Testis (tissue), 3 donors: ENCODE results near the gene ENPP7. TPM values are rescaled to one million over a fixed set of nuclear protein-coding genes. Genes with fewer than 3 reads are reported as not detected.

Experiments
- DNase-seq: peaks from one replicate; pipeline ENCODE4 v3.0.0-alpha.2; 2019
- H3K27ac ChIP-seq, 2 donors: fragments of 200-600 bp; sonication (generic); one replicate each; pipeline ENCODE4 v1.5.1; 2019
- H3K27me3 ChIP-seq: fragments of 200-600 bp; sonication (generic); one replicate; pipeline ENCODE4 v1.5.1; 2019
- H3K36me3 ChIP-seq: fragments of 200-600 bp; sonication (generic); one replicate; pipeline ENCODE4 v1.5.1; 2017; ENCODE audit warnings: low read depth; ENCODE audit errors: missing control alignments
- H3K4me1 ChIP-seq: fragments of 200-600 bp; sonication (generic); one replicate; pipeline ENCODE4 v1.5.1; 2019
- H3K4me3 ChIP-seq, 2 donors: fragments of 200-600 bp; sonication (generic); one replicate each; pipeline ENCODE4 v1.5.1; 2017 to 2019
- H3K9me3 ChIP-seq: fragments of 200-600 bp; sonication (generic); one replicate; pipeline ENCODE4 v1.5.1; 2017
- POLR2A ChIP-seq: fragments of 450-650 bp; IDR thresholded peaks from one replicate; pipeline ENCODE4 v1.6.1; 2017; ENCODE audit warnings: antibody characterized with exemption, mild to moderate bottlenecking, moderate library complexity
- WGBS, 2 donors: methylation state at CpG; one replicate each; pipeline ENCODE4 v1.1.5; 2018; 5-methylcytosine and 5-hydroxymethylcytosine counted together
- intact Hi-C: fragments of 100-400 bp; cut with DNase I; formaldehyde crosslinking; loops from one replicate; pipeline ENCODE4 v1.15.1; 2023; ENCODE audit warnings: low total_unique reads
- polyA plus RNA-seq: library from polyadenylated mRNA; stranded (reverse); fragments of 350-450 nt; fragmentation: Illumina TruSeq; extraction: RNeasy Lipid Tissue Mini Kit (QIAGEN cat#74804); gene quantifications from one replicate; pipeline ENCODE4 v1.2.3, GENCODE V29; 2014; ENCODE audit warnings: low read depth, low replicate concordance; ENCODE audit not compliant: insufficient read depth
- total RNA-seq, 2 donors: library from RNA; depleted of rRNA; stranded (reverse); fragments of >200 nt; gene quantifications; one replicate each; pipeline ENCODE4 v1.2.3, GENCODE V29; 2016
- TF ChIP-seq, protein P1 (sequence below), 3 experiments: fragments of 450-650 bp in 2 of 3; fragments of 200-600 bp in 1 of 3; sonication (generic) in 1 of 3; IDR thresholded peaks; one replicate each; pipeline ENCODE4 v1.5.1; 2016 to 2019; ENCODE audit warnings: antibody characterized with exemption in 3 of 3, mild to moderate bottlenecking in 2 of 3, moderate library complexity in 1 of 3

Gene ENPP7
- total and polyA plus RNA-seq, 3 donors from 2014 or later: 0.12 to 0.24 TPM; not detected in 1

DNA sequence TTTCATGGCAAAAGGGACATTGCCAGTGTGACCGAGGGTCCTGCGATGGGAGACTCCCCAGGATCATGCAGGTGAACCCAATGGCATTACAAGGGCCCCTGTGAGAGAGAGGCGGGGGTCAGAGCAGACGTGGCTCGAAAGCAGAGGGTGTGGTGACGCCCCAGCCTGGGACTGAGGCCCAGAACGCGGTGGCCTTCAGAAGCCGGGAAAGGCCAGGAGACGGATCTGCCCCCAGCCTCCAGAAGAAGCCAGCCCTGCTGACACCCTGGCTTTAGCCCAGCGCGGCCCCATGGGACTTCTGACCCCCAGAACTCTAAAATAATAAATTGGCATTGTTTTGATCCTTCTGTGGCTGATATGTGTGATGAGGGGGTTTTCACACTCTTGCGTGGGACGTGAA lies 17.4 kb upstream of the ENPP7 start:
- TF ChIP-seq, protein P1, sequence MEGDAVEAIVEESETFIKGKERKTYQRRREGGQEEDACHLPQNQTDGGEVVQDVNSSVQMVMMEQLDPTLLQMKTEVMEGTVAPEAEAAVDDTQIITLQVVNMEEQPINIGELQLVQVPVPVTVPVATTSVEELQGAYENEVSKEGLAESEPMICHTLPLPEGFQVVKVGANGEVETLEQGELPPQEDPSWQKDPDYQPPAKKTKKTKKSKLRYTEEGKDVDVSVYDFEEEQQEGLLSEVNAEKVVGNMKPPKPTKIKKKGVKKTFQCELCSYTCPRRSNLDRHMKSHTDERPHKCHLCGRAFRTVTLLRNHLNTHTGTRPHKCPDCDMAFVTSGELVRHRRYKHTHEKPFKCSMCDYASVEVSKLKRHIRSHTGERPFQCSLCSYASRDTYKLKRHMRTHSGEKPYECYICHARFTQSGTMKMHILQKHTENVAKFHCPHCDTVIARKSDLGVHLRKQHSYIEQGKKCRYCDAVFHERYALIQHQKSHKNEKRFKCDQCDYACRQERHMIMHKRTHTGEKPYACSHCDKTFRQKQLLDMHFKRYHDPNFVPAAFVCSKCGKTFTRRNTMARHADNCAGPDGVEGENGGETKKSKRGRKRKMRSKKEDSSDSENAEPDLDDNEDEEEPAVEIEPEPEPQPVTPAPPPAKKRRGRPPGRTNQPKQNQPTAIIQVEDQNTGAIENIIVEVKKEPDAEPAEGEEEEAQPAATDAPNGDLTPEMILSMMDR (IDR thresholded peaks at IDR 0.05): no peak
- no peak for TF ChIP-seq POLR2A
- Histone ChIP-seq H3K27ac (no peak overlapping the region), H3K4me3 (no peak overlapping the region), H3K9me3 (no peaks in the 10 kb centered on the region), H3K36me3 (no peaks in the 10 kb centered on the region), H3K27me3 (no peaks in the 10 kb centered on the region), H3K4me1 (no peaks in the 10 kb centered on the region)
- intact Hi-C loops: no loop called here
- 63 to 66% methylated on average over 13 to 14 of the region's 14 CpGs for WGBS, 2 donors
- no peak for DNase-seq

DNA sequence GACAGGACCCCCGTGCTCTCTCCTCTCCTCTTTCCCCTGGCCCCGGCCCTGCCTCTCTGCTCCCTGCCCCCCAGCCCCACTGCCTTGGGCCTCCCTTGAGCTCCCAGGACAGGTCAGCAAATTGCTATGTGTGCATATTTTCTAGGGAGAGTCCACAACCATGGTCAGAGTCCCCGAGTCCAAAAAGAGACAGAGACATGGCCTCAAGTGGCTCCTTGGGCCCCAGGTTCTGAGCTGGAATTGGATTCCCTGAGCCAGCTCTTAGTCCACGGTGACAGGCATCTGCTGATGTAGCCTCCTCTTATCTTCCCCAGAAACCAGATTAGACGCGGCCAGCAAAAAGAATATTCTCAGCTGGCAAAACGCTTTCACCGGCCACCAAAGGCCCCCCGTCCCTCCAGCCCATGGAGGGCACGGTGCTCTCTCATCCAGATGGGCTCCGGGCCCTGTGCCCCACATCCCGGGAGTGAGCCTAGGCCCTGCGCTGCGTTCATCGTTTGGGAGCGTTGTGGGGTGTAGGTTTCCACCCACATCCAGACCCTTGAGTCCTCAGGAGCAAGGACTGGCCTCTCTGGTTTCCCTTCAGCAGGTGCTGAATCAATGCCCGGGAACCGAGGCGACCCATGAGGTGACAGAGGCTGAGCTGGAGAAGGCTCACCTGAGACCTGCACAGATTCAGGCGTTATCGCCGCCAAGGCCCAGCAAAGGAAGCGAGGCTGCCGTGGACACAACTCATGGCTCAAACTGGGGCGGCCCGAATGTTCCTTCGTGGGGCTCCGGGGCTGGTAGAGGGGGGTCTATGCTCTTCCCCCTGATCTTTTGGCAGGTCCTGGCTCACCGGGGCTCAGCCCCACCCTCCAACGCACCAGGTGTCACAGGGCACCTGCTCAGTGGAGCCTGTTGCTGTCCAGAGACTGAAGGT lies 16.3 kb upstream of the ENPP7 start:
- TF ChIP-seq, protein P1 (IDR thresholded peaks at IDR 0.05): no peak
- no peak for TF ChIP-seq POLR2A
- no peaks in the 10 kb centered on the region for H3K9me3 ChIP-seq
- H3K27ac ChIP-seq: no peak overlapping the region
- intact Hi-C loops: no loop called here
- H3K36me3 ChIP-seq: no peaks in the 10 kb centered on the region
- DNase-seq: no peak
- no peaks in the 10 kb centered on the region for H3K27me3 ChIP-seq
- WGBS, 2 donors: 82 to 87% methylated on average over 22 to 30 of the region's 30 CpGs
- H3K4me1 ChIP-seq: no peaks in the 10 kb centered on the region
- H3K4me3 ChIP-seq: no peak overlapping the region

DNA sequence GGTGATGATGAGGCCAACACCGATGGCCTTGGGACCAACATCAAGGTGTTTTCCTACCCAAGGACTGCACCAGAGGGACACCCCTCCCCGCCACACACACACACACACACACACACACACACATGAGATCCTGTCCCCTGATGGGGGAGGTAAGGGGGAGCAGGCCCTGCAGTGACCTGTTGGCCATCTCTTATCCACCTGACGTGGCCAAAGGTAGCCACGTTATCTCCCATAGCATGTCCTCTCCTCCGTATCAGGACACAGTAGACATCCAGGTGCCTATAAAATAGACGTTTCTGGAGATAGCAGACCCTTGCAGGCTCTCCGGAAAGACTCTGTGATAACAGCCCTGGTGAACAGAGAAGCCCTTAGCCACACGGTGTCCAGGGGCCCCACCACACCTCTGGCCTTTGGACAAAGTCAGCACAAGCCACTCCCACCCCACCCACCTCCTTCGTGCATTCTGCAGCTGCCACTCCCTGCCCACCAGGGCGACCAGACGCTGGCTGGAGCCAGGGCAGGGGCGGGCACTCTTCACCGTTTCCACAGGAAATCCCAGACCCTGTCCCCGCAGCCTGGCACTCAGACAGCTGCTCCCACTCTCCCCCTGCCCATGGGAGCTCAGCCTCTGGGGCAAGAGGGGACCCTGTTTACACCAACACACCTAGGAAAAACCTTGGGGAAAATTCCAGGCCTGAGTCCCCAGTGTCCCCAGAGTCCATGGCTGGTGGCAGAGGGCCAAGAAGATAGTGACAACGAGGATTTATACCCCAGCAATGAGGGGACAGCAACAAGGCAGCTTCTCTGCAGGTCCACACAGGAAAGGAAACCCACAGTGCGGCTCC lies 15.4 kb upstream of the ENPP7 start:
- H3K27me3 ChIP-seq: no peaks in the 10 kb centered on the region
- no peak for TF ChIP-seq POLR2A
- TF ChIP-seq, protein P1 (IDR thresholded peaks at IDR 0.05): no peak
- 59 to 81% methylated on average over 7 to 16 of the region's 16 CpGs for WGBS, 2 donors

DNA sequence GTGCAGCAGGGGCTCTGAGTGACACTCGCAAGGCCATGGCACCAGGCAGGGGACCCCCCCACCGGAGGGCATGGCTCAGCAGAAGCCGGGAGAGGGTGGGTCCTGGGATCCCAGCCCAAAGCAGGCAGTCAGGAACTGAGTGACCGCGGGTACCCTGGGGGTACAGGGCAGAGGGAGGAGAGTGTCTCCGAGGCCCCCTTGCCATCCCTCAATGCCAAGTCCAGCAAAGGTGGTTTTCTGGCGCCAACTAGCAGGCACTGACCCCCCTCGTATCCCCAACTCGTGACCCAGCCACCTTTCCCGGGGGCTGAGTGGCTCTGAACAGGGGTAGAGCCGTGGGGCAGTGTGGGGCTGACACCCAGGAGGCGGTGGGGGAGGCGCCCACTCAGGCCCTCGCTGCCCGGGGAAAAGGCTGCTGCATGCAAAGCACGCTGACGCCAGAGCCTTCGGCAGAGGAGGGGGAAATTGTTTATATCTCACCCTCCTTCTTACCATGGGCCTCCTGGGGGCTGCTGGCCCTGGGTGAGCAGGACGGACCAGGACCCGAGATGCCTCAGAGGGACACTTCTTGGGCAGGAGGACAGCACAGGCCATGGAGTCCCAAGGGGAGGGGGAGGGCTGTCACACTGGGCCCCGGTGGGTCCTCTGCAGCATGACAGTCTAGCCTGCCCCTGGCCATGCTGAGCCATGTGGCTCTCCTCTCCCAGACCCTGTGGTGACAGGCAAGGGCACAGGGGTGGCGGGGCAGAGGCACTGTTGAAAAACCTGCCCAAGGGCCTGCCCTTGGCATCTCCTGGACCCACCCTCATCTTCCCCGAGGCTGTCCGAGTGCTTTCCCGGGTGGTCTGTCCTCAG lies 14.6 kb upstream of the ENPP7 start:
- H3K4me1 ChIP-seq: no peaks in the 10 kb centered on the region
- intact Hi-C loops: no loop called here
- H3K4me3 ChIP-seq: no peak overlapping the region
- H3K27me3 ChIP-seq: no peaks in the 10 kb centered on the region
- no peaks in the 10 kb centered on the region for H3K36me3 ChIP-seq
- no peak for DNase-seq
- whole genome bisulfite sequencing, 2 donors: 69 to 83% methylated on average over 7 to 25 of the region's 25 CpGs
- no peak overlapping the region for H3K27ac ChIP-seq
- no peaks in the 10 kb centered on the region for H3K9me3 ChIP-seq
- TF ChIP-seq POLR2A: no peak
- TF ChIP-seq, protein P1 (IDR thresholded peaks at IDR 0.05): no peak

More for the DNA sequence above, 15.4 kb upstream of the ENPP7 start:
- intact Hi-C loops: no loop called here
- no peaks in the 10 kb centered on the region for H3K4me1 ChIP-seq
- no peaks in the 10 kb centered on the region for H3K36me3 ChIP-seq
- H3K27ac ChIP-seq: no peak overlapping the region
- no peaks in the 10 kb centered on the region for H3K9me3 ChIP-seq
- no peak overlapping the region for H3K4me3 ChIP-seq
- DNase-seq: no peak
